ENCODE results near the gene CCR4. TPM values are rescaled to one million over a fixed set of nuclear protein-coding genes. Genes with fewer than 3 reads are reported as not detected.
"Not testable (repeated sequence)": the region's sequence is repeated elsewhere in the genome, so short reads cannot be mapped to it uniquely, and the experiment has no call there.

The CCR4 gene
- polyA plus RNA-seq, 3 donors = 0.20 to 0.27 (median 0.22) TPM

DNA sequence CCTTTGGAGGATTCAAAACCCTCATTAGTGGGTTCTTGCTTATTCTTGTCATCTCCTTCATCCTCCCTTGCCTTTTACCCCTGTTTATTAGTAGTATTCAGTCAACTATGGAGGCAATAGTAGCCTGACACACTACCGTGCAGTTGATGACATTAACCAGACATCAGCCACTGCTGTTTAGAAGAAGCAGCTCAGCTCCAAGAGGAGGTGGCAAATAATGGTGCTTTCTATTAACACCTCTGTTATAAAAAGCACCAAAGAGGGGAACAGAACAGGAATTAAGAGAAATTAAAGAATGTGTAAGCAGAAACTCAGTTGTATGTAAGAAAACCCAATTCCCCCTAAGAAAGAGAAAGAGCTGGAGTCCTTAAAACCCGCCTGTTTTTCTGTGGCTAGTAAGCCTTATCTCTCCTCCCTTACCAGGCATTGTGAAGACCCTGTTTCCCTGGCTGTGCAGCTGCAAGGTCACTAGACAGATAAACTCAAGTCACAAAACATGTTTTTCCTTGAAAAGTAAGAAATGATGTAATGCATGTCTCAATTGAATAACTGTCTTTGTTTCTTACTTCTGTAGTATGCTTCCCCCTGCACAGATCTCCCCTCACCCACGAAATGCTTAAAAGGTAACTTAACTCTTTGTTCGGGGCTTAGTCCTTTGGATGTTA lies 21.2 kb downstream of the CCR4 start:
- DNase-seq (ENCODE audit: extremely low read depth in 1 of 11, low read depth in 9 of 11, low spot score in 4 of 11) = no peak

DNA sequence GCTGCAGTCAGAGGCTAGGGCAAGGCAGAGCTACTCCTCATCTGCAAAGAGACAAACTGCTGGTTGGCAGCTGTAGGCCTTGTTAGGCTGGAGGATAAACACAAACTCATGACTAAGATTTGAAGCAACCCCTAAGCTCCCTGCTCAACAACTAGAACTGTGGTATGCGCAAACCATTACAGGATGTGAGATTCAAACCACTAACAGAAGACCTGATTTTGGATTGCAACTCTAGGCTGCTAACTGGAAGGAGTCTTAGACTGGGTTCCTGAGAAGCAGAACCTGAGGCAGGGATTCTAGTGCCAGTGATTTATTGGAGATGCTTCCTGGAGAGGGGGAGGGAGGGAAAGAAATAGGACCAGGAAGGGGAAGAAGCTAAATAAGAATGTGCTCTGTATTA lies 22.5 kb downstream of the CCR4 start:
- DNase-seq (ENCODE audit: extremely low read depth in 1 of 11, low read depth in 9 of 11, low spot score in 4 of 11) = no peak

DNA sequence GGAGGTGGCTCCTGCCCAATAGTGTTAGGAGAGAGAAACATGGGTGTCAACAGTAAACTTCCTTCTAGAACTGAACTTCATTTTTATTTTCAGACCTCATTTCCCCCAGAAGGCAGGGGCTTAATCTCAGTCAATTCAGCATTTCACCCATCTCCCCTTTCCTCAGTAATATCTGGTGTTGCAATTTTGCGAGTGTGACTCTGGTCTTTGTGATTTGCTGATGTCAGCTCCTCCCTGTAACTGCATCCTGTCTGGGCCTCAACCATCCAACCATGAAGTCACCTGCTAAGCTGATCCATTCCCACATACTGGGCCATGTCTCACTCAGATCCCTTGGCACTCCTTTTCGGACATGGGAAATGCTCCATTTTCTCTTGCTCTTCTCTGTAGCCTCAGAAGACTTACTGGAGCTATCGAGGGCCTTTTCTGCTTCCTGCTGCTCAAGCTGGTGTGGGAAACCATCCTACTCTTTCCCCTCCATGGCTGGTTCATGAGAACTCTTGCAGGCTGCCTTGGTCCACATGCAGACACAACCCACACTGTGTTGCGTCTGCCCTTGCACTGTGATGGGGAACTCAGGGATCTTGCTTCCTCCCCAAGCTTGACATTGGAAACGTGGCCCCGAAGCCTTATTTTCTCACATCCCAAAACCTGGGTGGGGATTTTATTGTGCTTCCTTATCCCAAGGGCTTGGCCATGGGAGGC lies 24.6 kb downstream of the CCR4 start:
- DNase-seq (ENCODE audit: extremely low read depth in 1 of 11, low read depth in 9 of 11, low spot score in 4 of 11) = no peak

DNA sequence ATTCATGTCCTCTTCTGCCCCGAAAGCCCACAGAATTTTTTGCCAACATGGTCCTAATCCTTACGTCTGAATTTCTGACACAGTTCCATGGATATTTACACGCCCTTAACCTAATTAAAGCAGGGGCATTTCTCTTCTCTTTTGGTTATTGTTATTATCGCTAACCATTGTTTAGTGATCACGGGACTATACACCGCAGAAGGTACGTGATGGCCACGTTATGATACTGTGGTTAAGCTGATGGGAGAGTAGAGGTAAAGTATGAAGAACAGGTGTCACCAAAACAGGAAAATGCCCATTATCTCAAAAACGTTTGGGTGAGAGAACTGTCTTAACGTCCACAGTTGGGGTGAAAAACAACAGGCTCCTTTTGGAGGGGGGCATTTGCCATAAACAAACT lies 26.4 kb downstream of the CCR4 start:
- DNase-seq (ENCODE audit: extremely low read depth in 1 of 11, low read depth in 9 of 11, low spot score in 4 of 11) = no peak

DNA sequence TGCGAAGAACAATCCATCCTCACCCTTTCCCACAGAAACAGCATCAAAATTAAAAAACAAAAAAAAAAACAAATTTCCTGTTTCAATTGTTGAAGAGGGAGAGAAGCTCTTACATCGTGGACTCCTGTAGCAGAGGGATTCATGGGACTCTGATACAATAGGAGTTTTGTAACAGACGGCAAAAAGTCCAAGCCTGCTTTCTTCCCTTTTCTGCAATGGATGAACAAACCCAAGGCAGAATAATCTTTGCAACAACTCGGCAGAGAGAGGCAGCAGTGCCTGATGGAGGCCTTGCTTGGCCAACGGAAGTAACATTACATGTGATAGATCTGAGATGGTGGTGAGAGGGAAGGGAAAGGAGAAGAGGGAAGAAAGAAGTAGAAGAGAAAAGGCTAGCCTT lies 26.9 kb downstream of the CCR4 start:
- DNase-seq (ENCODE audit: extremely low read depth in 1 of 11, low read depth in 9 of 11, low spot score in 4 of 11) = no peak

DNA sequence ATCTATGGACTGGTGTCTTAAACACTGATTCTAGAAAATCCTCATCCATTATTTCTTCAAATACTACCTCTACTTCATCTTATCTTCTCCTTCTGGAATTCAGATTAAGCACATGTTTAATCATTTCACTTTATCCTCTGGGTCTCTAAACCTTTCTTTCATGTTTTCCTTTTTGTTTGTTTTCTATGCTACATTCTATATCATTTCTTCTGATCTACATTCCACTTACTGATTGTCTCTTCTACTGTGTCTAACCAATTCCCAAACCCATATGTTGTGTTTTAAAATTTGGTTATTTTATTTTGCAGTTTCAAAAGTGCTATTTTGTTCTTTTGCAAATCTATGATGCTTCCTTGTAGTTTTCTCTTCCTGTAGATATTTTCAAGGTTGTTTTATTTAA lies 31.7 kb downstream of the CCR4 start:
- DNase-seq (ENCODE audit: extremely low read depth in 1 of 11, low read depth in 9 of 11, low spot score in 4 of 11) = no peak

DNA sequence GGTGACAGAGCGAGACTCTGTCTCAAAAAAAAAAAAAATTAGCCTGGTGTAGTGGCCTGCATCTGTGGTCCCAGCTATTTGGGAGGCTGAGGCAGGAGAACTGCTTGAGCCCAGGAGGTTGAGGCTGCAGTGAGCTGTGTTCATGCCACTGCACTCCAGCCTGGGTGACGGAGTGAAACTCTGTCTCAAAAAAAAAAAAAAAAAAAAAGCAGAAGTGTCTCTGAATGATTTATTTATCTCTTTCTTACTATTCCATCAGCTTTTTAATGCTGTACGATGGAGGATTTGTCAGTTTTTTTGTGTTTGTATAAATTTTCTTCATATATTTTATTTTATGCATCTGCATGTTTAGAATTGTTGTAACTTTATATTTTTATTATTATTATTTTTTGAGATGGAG lies 33.5 kb downstream of the CCR4 start:
- DNase-seq (ENCODE audit: extremely low read depth in 1 of 11, low read depth in 9 of 11, low spot score in 4 of 11) = not testable (repeated sequence)

DNA sequence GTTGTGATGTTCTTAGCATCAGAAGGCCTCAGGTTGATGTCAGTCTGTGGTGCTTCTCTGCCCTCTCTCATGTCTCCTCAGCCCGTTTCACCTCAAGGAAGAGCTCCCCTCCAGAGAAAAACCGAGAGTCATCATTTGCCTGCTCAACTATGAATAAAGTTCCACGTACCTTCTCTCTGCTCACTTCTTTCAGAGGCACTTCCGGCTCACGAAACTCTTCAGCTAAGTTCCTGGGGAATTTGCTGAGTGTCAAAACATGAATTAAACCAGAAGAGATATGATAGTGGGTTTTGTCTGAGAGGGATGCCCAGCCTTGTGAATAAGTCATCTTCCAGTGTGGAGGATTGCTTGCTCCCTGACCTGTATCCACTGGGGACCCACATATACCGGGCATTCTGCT lies 37.7 kb downstream of the CCR4 start:
- no peak for DNase-seq (ENCODE audit: extremely low read depth in 1 of 11, low read depth in 9 of 11, low spot score in 4 of 11)

DNA sequence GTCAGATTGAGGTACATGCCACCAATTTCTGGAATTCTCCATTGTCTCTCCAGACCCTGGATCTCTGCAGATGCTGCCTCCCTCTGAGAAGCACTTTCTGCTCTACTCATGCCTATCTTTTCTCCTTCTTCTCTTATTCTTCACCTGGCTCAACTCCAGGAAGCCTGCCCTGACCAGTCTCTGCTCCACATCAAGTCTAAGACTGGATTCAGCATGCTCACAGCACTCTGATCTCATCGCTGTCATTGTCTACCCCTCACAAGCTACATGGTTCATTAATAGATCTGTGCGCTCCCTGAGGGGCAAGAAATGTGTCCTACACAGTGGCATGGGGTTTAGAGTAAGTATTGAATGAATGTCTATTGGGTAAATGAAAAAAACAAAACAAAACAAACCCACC lies 38.7 kb downstream of the CCR4 start:
- no peak for DNase-seq (ENCODE audit: extremely low read depth in 1 of 11, low read depth in 9 of 11, low spot score in 4 of 11)

DNA sequence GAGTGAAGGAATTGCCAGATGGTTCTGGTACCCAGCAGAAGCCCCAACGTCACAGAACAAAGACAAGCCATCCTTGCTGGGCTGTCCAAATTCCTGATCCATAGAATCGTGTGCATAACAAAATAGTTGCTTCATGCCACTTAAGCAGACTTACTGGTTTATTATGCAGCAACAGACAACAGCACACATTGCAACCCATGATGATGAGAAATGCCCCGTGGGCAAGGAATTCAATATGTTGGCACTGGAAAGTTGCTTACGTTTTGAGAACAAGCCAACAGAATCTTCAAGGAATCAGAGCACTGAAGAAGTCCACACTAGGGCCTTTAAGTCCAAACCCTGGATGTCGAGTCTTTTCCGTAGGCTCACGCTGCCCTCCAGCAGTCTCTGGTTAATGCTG lies 40.3 kb downstream of the CCR4 start:
- no peak for DNase-seq (ENCODE audit: extremely low read depth in 1 of 11, low read depth in 9 of 11, low spot score in 4 of 11)

DNA sequence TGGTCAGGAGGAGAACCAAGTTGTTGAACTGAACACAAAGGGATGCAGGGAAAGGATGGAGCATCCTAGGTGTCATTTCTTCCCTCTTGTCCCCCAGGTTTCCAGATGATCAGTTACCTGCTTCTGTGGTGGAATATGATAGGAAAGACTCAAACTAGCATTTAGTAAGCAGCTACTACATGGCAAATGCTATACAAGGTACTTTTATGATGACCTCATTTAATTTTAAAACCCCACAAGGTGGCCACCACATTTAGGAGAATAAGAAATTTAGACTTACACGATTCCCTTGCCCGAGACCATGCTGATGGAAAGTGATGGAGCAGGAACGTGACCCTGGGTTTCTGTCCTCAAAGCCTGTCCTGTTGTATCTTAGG lies 40.9 kb downstream of the CCR4 start:
- DNase-seq (ENCODE audit: extremely low read depth in 1 of 11, low read depth in 9 of 11, low spot score in 4 of 11) = no peak

DNA sequence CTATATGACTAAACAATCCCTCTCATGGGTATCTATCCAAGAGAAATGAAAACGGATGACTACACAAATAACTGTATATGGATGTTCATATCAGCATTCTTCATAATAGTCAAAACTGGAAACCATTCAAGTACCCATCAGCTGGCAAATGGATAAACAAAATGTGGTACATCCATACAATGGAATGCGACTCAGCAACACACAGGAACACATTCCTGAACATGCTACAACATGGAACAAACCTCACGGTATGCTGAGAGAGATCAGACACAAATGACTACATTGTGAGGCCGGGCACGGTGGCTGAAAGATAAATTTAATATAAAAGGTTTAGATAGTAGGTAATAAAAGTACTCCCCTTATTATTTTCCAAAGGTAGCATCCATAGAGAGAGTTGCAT lies 42.6 kb downstream of the CCR4 start:
- DNase-seq (ENCODE audit: extremely low read depth in 1 of 11, low read depth in 9 of 11, low spot score in 4 of 11) = no peak

DNA sequence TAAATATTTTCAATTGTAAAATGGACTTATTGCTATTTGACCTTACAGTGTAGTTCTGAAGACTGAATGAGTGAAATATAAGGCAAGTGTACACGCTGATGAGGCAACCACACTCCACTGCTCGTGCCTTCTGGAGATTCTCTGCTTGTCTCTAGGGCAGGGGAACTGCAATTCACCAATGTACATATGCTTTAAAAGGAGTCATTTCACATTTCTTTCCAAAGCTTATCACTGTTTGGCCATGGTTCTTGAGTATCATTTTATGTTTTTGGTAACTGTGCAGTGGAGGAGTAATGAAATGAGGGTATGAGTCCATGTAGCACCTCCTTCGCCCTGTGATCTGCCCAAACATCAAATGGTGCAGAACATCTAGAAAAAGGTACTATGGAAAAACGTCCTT lies 43.7 kb downstream of the CCR4 start:
- no peak for DNase-seq (ENCODE audit: extremely low read depth in 1 of 11, low read depth in 9 of 11, low spot score in 4 of 11)

DNA sequence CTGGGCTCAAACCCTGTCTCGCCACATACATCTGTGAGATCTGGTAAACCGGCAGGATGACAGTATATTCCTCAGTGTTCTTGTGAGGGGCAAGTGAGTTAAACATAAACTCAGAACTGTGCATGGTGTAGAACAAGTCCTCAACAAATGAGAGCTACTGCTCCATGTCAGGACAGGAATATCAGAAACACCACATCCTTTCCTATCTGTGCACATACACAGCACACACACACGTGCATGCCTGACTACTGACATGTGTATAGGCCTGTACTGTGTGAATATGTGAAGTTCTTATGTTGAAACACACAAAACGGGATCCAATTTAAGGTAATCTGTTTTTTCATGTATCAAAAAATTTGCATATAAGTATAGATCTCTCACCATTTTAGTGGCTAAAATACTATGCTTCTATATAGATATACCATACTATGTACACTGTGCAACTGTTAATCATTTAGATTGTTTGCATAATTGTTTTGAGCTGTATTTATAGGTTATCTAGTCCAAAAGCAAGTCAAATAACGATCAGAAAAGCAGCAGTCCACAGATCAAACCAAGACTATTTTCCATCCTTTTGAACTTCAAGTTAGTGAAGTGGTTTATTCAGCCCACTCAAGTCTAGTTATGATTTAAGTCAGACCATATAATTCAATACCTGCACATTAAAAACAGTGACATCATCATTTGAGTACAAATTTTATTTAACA lies 44.8 kb downstream of the CCR4 start:
- DNase-seq (ENCODE audit: extremely low read depth in 1 of 11, low read depth in 9 of 11, low spot score in 4 of 11) = no peak

DNA sequence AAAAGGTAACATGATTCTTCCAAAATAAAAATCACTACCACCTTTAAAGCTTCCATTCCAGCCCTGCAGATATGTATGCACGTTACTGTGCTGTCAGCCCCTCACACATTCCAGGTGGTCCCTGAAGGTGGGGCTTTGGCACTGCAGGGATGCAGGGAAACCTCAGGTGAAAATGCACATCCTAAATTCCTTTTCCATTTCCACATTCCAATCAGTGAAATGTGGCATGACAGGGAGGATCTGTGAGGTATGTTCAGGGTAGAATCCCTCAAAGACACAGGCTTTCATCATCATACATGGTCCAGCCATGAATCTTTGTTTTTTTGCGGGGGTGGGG lies 45.3 kb downstream of the CCR4 start:
- no peak for DNase-seq (ENCODE audit: extremely low read depth in 1 of 11, low read depth in 9 of 11, low spot score in 4 of 11)

DNA sequence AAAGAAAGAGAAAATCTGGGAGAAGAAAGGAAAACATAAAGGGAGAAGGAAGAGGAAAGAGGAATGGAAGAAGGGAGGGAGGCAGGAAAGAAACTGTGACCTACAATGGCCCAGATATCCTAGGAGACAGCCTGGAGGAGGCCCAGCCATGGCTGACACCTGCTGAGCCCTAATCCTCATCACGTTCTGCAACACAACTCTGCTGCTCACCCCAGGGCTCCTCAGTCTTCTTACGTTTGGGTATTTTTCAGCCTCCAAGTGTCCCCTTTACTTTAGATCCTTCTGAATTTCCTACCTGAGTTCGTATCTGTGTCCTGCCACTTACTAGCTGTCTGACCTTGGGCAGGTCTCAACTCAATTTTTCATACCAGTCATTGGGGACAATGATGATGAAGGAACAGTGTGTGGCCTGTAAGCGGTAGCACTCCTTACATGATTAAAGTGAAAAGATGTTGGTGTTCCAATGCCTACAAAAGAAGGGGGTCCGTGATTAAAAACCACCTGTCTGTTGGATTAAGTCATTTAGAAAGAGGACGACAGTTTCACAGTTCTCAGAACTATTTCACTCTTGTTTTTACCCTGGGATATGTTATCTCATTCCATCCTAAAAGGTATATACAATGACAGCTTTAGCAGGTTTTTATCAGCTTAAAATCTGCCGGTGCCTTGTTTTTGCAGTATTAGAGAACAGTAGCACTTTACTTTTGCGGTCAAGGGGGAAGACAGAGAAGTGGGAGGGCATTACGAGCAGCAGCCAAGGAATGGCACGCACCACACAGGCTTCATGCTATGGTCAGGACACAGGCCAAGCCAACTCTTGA lies 47.4 kb downstream of the CCR4 start:
- DNase-seq (ENCODE audit: extremely low read depth in 1 of 11, low read depth in 9 of 11, low spot score in 4 of 11) = no peak

DNA sequence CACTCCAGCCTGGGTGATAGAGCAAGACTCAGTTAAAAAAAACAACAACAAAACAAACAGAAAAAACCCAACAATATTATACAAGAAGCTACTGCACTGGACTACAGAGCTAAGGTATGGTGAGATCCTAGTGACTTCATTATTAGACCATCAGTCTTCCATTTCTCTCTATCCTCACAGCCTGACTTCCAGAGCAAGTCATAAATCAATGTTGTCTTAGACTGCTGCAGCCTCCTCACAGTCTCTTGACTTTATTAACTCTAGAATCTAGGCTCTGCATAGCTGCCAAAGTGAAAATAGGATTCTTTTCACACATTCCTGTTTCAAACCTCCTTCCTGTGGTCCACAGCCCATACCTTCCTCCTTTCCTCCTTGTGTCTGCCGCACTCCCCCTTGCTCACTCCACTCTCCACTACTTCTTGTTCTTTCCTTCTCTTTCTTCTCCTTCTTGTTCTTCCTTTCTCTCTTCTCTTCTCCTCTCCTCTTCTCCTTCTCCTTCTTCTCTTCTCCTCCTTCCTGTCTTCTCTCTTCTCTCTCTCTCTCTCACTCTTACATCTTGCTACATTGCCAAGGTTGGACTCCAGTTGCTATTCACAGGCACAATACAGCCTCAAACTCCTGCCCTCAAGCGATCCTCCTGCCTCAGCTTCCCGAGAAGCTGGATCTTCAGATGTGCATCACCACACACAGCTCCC lies 49.4 kb downstream of the CCR4 start:
- no peak for DNase-seq (ENCODE audit: extremely low read depth in 1 of 11, low read depth in 9 of 11, low spot score in 4 of 11)

DNA sequence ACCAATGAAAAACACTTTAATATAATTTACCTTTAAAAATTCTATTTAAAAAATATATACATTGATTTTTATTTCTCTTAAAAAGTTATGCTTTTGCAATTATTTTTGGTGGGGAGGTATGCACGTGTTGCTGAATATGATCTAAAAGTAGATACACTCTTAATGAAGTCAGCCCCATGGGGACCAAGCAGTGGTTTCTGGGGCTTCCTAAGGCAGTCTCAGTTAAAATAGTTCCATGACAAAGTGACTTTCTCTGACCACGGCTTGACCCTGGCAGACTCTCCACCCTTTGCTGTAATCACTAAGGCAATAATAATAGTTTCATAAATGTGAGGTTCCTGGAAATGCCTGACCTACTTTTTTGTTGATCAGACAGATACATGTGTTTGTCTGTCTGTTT lies 50.4 kb downstream of the CCR4 start:
- DNase-seq (ENCODE audit: extremely low read depth in 1 of 11, low read depth in 9 of 11, low spot score in 4 of 11) = no peak

DNA sequence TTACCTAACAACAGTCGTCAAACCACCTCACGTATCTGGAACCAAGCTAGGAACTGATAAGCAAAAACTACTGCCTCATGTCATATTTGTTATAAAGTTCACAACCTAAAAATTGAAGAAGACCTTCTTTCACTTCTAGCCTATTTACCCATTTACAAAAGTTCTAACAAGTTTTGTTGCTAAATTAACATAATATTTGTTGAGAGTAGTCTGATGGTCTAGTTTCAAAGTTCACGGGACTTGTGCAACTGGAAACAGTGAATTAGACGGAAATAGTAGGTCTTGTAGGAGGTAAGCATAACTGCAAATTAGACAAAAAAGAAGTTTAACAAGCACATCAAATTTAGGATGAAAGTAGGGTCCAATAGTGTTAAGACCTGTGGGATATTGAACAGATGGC lies 51.9 kb downstream of the CCR4 start:
- DNase-seq (ENCODE audit: extremely low read depth in 1 of 11, low read depth in 9 of 11, low spot score in 4 of 11) = no peak

Measured in renal cortex interstitium (tissue), 11 donors.